Measurements from ENCODE around the gene NUCKS1. TPM values are rescaled to one million over a fixed set of nuclear protein-coding genes. Genes with fewer than 3 reads are reported as not detected.

Gene NUCKS1
- total RNA-seq, 1 experiment from 2014 or later = 237 TPM

- H2AFZ ChIP-seq (ENCODE audit: low read depth, low read length, poor library complexity, severe bottlenecking) = no peak overlapping the region
- intact Hi-C loops (cut with micrococcal nuclease) = loop anchor here (1.0 to 2.0 kb wide), 3 partner anchors 51 to 182 kb away; no protein-coding TSS in a partner anchor
- RAD21 ChIA-PET (ENCODE audit: low non-redundant PET in 1 of 2, low total read pairs in 2 of 2, uncharacterized antibody in 2 of 2, unreplicated experiment in 2 of 2) = interaction anchor here (0.6 to 2.8 kb wide), 5 partner anchors 52 to 118 kb away, joined by 3 to 15 read pairs (median 5); no protein-coding TSS in a partner anchor
- H3K9me2 ChIP-seq (ENCODE audit: insufficient read depth) = no peaks in the 10 kb centered on the region
- no peaks in the 10 kb centered on the region; the same call in 1 of the 2 replicates for H4K20me1 ChIP-seq (ENCODE audit: insufficient read depth)
- POLR2A ChIA-PET = interaction anchor here (2.7 kb wide), 1 partner anchor 52 kb away, joined by 16 read pairs; no protein-coding TSS in a partner anchor
- no peak overlapping the region for H3K4me2 ChIP-seq (ENCODE audit: low read length)
- H3K4me3 ChIP-seq (replicated peaks in 1 of 2; ENCODE audit: low read depth in 1 of 2, low read length in 2 of 2) = no peak overlapping the region
- CTCF ChIA-PET = interaction anchor here (1.0 to 6.8 kb wide), 12 partner anchors 9 to 396 kb away, joined by 3 to 163 read pairs (median 7); partner anchors contain the start of gene ELK4
- peaks cover 4 to 7% of the 10 kb centered on the region in 2 experiments; a peak in 3 of 4 replicates for H3K36me3 ChIP-seq (ENCODE audit: control insufficient read depth in 1 of 2, insufficient read depth in 2 of 2, low read length in 2 of 2)
- no peaks in the 10 kb centered on the region for H3K79me2 ChIP-seq (ENCODE audit: insufficient read depth, low read length)
- H3K9me3 ChIP-seq (ENCODE audit: control insufficient read depth in 1 of 2, insufficient read depth in 1 of 2, low read depth in 1 of 2, low read length in 2 of 2) = no peaks in the 10 kb centered on the region
- BruUV-seq (replicated peaks) = no TSS peak
- ATAC-seq = no peak
- no peak for DNase-seq (ENCODE audit: low read depth, low spot score)
- TF ChIP-seq POLR2AphosphoS5 (IDR thresholded peaks at IDR 0.05; ENCODE audit: low read depth, low read length) = no peak
- 0 out of 2 replicates have a peak, but pooled peaks have one; percentile 17 for TF ChIP-seq CEBPB (IDR thresholded peaks at IDR 0.05; ENCODE audit: low read depth)
- H3K27me3 ChIP-seq (ENCODE audit: insufficient read depth, low read length) = no peaks in the 10 kb centered on the region
- H3K9ac ChIP-seq (ENCODE audit: low read length) = no peak overlapping the region
- no peak overlapping the region for H3K27ac ChIP-seq (ENCODE audit: low read depth, low read length)
- no peaks in the 10 kb centered on the region for H3K4me1 ChIP-seq (ENCODE audit: control insufficient read depth in 1 of 2, insufficient read depth in 2 of 2, low read length in 2 of 2)
Observed at GRCh38 chr1:205710201-205711062, 39.5 kb downstream of the NUCKS1 start.

GRCh38 chr1:205709640-205710039, 40.3 kb downstream of the NUCKS1 start:
- no peak for DNase-seq (ENCODE audit: low read depth, low spot score)
- H3K9ac ChIP-seq (ENCODE audit: low read length) = no peak overlapping the region
- no peaks in the 10 kb centered on the region for H3K27me3 ChIP-seq (ENCODE audit: insufficient read depth, low read length)
- POLR2A ChIA-PET = no interaction called here
- RAD21 ChIA-PET (ENCODE audit: low non-redundant PET in 1 of 2, low total read pairs in 2 of 2, uncharacterized antibody in 2 of 2, unreplicated experiment in 2 of 2) = interaction anchor here (0.6 to 2.8 kb wide), 4 partner anchors 51 to 118 kb away, joined by 3 to 15 read pairs (median 5); no protein-coding TSS in a partner anchor
- CTCF ChIA-PET = interaction anchor here (1.3 to 6.8 kb wide), 3 partner anchors 51 to 186 kb away, joined by 3 to 163 read pairs (median 41); no protein-coding TSS in a partner anchor
- H3K79me2 ChIP-seq (ENCODE audit: insufficient read depth, low read length) = no peaks in the 10 kb centered on the region
- no peak for ATAC-seq
- no peak overlapping the region for H3K4me3 ChIP-seq (replicated peaks in 1 of 2; ENCODE audit: low read depth in 1 of 2, low read length in 2 of 2)
- TF ChIP-seq RAD21 (IDR thresholded peaks at IDR 0.05; ENCODE audit: low read depth) (no peak), EGR1 (IDR thresholded peaks at IDR 0.05; ENCODE audit: low read depth) (no peak), ZFX (IDR thresholded peaks at IDR 0.05) (no peak), POLR2AphosphoS5 (IDR thresholded peaks at IDR 0.05; ENCODE audit: low read depth, low read length) (no peak), ATF3 (IDR thresholded peaks at IDR 0.05) (no peak), CEBPB (IDR thresholded peaks at IDR 0.05; ENCODE audit: low read depth) (no peak), FOSL1 (IDR thresholded peaks at IDR 0.05; ENCODE audit: low read depth) (no peak), SP1 (IDR thresholded peaks at IDR 0.05; ENCODE audit: low read depth) (no peak), SIN3A (IDR thresholded peaks at IDR 0.05; ENCODE audit: low read depth) (no peak), ZNF274 (IDR thresholded peaks at IDR 0.05; ENCODE audit: low read depth, low read length) (no peak), CTCF (IDR thresholded peaks at IDR 0.05 in 2 of 3, conservative IDR thresholded peaks at IDR 0.05 in 1 of 3; ENCODE audit: borderline replicate concordance in 1 of 3, insufficient read depth in 1 of 3, low read depth in 2 of 3, low read length in 2 of 3) (no peak), YY1 (IDR thresholded peaks at IDR 0.05; ENCODE audit: extremely low read depth, insufficient replicate concordance, low read depth, low read length) (no peak), POLR2A (IDR thresholded peaks at IDR 0.05; ENCODE audit: borderline replicate concordance, extremely low read depth, insufficient read depth, insufficient read length) (no peak), TCF7L2 (IDR thresholded peaks at IDR 0.05; ENCODE audit: borderline replicate concordance, extremely low read depth, insufficient read depth, insufficient read length) (no peak)
- no peak overlapping the region for H3K27ac ChIP-seq (ENCODE audit: low read depth, low read length)
- no peaks in the 10 kb centered on the region; the same call in 1 of the 2 replicates for H4K20me1 ChIP-seq (ENCODE audit: insufficient read depth)
- intact Hi-C loops (cut with micrococcal nuclease) = loop anchor here (2.0 kb wide), 2 partner anchors 119 to 181 kb away; no protein-coding TSS in a partner anchor
- no peaks in the 10 kb centered on the region for H3K9me2 ChIP-seq (ENCODE audit: insufficient read depth)
- no peaks in the 10 kb centered on the region for H3K4me1 ChIP-seq (ENCODE audit: control insufficient read depth in 1 of 2, insufficient read depth in 2 of 2, low read length in 2 of 2)
- H3K4me2 ChIP-seq (ENCODE audit: low read length) = no peak overlapping the region
- no peak overlapping the region for H2AFZ ChIP-seq (ENCODE audit: low read depth, low read length, poor library complexity, severe bottlenecking)
- no TSS peak for BruUV-seq (replicated peaks)
- no peaks in the 10 kb centered on the region for H3K9me3 ChIP-seq (ENCODE audit: control insufficient read depth in 1 of 2, insufficient read depth in 1 of 2, low read depth in 1 of 2, low read length in 2 of 2)
- peaks cover 3 to 4% of the 10 kb centered on the region in 2 experiments; a peak in 1 of 4 replicates for H3K36me3 ChIP-seq (ENCODE audit: control insufficient read depth in 1 of 2, insufficient read depth in 2 of 2, low read length in 2 of 2)
